Stimulated activated naive CD8-positive, alpha-beta T cell treated with anti-CD3 and anti-CD28 coated beads, Interleukin-15, amount 100 ng/mL, for 72 hours (primary cell): ENCODE measurements around the gene IL36G.

Experiments used
- ATAC-seq: fragments of 150-1000 bp; cut with Tn5 transposase; 2 replicates; pipeline ENCODE4 v1.10.0; 2021; ENCODE audit warnings: mild to moderate bottlenecking, moderate library complexity
- DNase-seq, 2 donors: peaks; one replicate each; pipeline ENCODE4 v3.0.0; 2021 to 2022
- H3K27ac Mint-ChIP-seq, 2 donors: one replicate each; pipeline ENCODE4 v1.8.0; 2022; ENCODE audit warnings: mild to moderate bottlenecking in 2 of 2, mixed read lengths in 2 of 2, moderate library complexity in 2 of 2
- H3K27me3 Mint-ChIP-seq: one replicate; pipeline ENCODE4 v1.8.0; 2022; ENCODE audit warnings: mixed read lengths
- H3K4me1 Mint-ChIP-seq: one replicate; pipeline ENCODE4 v1.8.0; 2022; ENCODE audit warnings: mild to moderate bottlenecking, mixed read lengths
- H3K4me3 Mint-ChIP-seq, 2 donors: one replicate each; pipeline ENCODE4 v1.8.0; 2022; ENCODE audit warnings: mild to moderate bottlenecking in 2 of 2, mixed read lengths in 2 of 2, moderate library complexity in 1 of 2
- H3K9me3 Mint-ChIP-seq, 2 donors: one replicate each; pipeline ENCODE4 v1.8.0; 2022; ENCODE audit warnings: mixed read lengths in 2 of 2

Gene IL36G

GRCh38 chr2:112959109-112959812 is 18.5 kb upstream of the IL36G start:
- ATAC-seq (no peak), DNase-seq (no peak)
- Mint-ChIP-seq H3K27me3 (peaks cover 6% of the 10 kb centered on the region), H3K4me3 (no peak overlapping the region), H3K4me1 (no peaks in the 10 kb centered on the region), H3K27ac (no peak overlapping the region), H3K9me3 (no peaks in the 10 kb centered on the region)

- Mint-ChIP-seq H3K27ac (no peak overlapping the region), H3K9me3 (no peaks in the 10 kb centered on the region), H3K4me1 (no peaks in the 10 kb centered on the region), H3K27me3 (peaks cover 6% of the 10 kb centered on the region), H3K4me3 (no peak overlapping the region)
- no peak for ATAC-seq
- DNase-seq = no peak
These were observed 17.5 kb upstream of the IL36G start for GRCh38 chr2:112960230-112960825.

GRCh38 chr2:112962308-112963175 is 15.3 kb upstream of the IL36G start:
- Mint-ChIP-seq H3K27ac (no peak overlapping the region), H3K4me1 (no peaks in the 10 kb centered on the region), H3K9me3 (no peaks in the 10 kb centered on the region), H3K4me3 (no peak overlapping the region), H3K27me3 (peaks cover 6% of the 10 kb centered on the region)
- ATAC-seq = no peak
- no peak for DNase-seq

- peaks cover 6 to 24% of the 10 kb centered on the region in 2 donors for H3K9me3 Mint-ChIP-seq
- peaks cover 9% of the 10 kb centered on the region for H3K4me1 Mint-ChIP-seq
- H3K27me3 Mint-ChIP-seq = peaks cover 12% of the 10 kb centered on the region
- ATAC-seq = no peak
- no peak overlapping the region for H3K4me3 Mint-ChIP-seq
- H3K27ac Mint-ChIP-seq = no peak overlapping the region
- no peak for DNase-seq
These were observed 10.8 kb upstream of the IL36G start for GRCh38 chr2:112967023-112967422.

GRCh38 chr2:112972423-112973086 is 5.3 kb upstream of the IL36G start:
- Mint-ChIP-seq H3K27me3 (peaks cover 6% of the 10 kb centered on the region), H3K4me3 (no peak overlapping the region), H3K4me1 (peaks cover 22% of the 10 kb centered on the region), H3K27ac (no peak overlapping the region), H3K9me3 (peaks cover 6 to 24% of the 10 kb centered on the region in 2 donors)
- DNase-seq = no peak
- peak; percentile 79 for ATAC-seq

- peaks cover 27% of the 10 kb centered on the region for H3K4me1 Mint-ChIP-seq
- H3K27me3 Mint-ChIP-seq = peaks cover 6% of the 10 kb centered on the region
- peak; percentile 20 for ATAC-seq
- no peak overlapping the region for H3K27ac Mint-ChIP-seq
- H3K9me3 Mint-ChIP-seq = peaks cover 6 to 24% of the 10 kb centered on the region in 2 donors
- DNase-seq = no peak
- no peak overlapping the region for H3K4me3 Mint-ChIP-seq
These were observed 4.7 kb upstream of the IL36G start for GRCh38 chr2:112973156-112973555.

GRCh38 chr2:112979731-112980130 is 1.9 kb downstream of the IL36G start:
- no peak for DNase-seq
- Mint-ChIP-seq H3K4me1 (peaks cover 15% of the 10 kb centered on the region), H3K27ac (no peak overlapping the region), H3K4me3 (no peak overlapping the region), H3K27me3 (no peaks in the 10 kb centered on the region), H3K9me3 (no peaks in the 10 kb centered on the region)
- no peak for ATAC-seq

GRCh38 chr2:112980537-112980936 is 2.7 kb downstream of the IL36G start:
- ATAC-seq (no peak), DNase-seq (no peak)
- H3K27ac Mint-ChIP-seq = peak overlapping the region; percentile 90 to 92
- no peaks in the 10 kb centered on the region for H3K9me3 Mint-ChIP-seq
- H3K4me3 Mint-ChIP-seq = peak overlapping the region; percentile 52 to 53
- peaks cover 23% of the 10 kb centered on the region for H3K4me1 Mint-ChIP-seq
- no peaks in the 10 kb centered on the region for H3K27me3 Mint-ChIP-seq

GRCh38 chr2:112985090-112985489 is 7.3 kb downstream of the IL36G start:
- H3K27me3 Mint-ChIP-seq = no peaks in the 10 kb centered on the region
- H3K4me3 Mint-ChIP-seq = peak overlapping the region; percentile 19 to 30
- DNase-seq = peak; percentile 40 to 66
- H3K27ac Mint-ChIP-seq = peak overlapping the region; percentile 13 to 22
- H3K9me3 Mint-ChIP-seq = peaks cover 0 to 21% of the 10 kb centered on the region in 2 donors
- ATAC-seq = peak; percentile 99
- peaks cover 21% of the 10 kb centered on the region for H3K4me1 Mint-ChIP-seq

- Mint-ChIP-seq H3K9me3 (peaks cover 26 to 46% of the 10 kb centered on the region in 2 donors), H3K27me3 (no peaks in the 10 kb centered on the region), H3K4me3 (no peak overlapping the region), H3K4me1 (peaks cover 32% of the 10 kb centered on the region), H3K27ac (no peak overlapping the region)
- DNase-seq = no peak
- no peak for ATAC-seq
These were observed 11.8 kb downstream of the IL36G start for GRCh38 chr2:112989611-112990010.

GRCh38 chr2:112993831-112994230 is 16.0 kb downstream of the IL36G start:
- H3K9me3 Mint-ChIP-seq = peaks cover 32 to 43% of the 10 kb centered on the region in 2 donors
- no peaks in the 10 kb centered on the region for H3K27me3 Mint-ChIP-seq
- no peak overlapping the region for H3K4me3 Mint-ChIP-seq
- H3K27ac Mint-ChIP-seq = no peak overlapping the region
- ATAC-seq (no peak), DNase-seq (no peak)
- peaks cover 46% of the 10 kb centered on the region for H3K4me1 Mint-ChIP-seq

GRCh38 chr2:112994648-112995047 is 16.8 kb downstream of the IL36G start:
- Mint-ChIP-seq H3K27ac (no peak overlapping the region), H3K27me3 (no peaks in the 10 kb centered on the region), H3K4me3 (no peak overlapping the region), H3K9me3 (peaks cover 38 to 40% of the 10 kb centered on the region in 2 donors), H3K4me1 (peaks cover 46% of the 10 kb centered on the region)
- DNase-seq (no peak), ATAC-seq (no peak)

GRCh38 chr2:112995346-112995920 is 17.6 kb downstream of the IL36G start:
- ATAC-seq (peak; percentile 39), DNase-seq (no peak)
- Mint-ChIP-seq H3K4me1 (peaks cover 46% of the 10 kb centered on the region), H3K27me3 (no peaks in the 10 kb centered on the region), H3K4me3 (peak overlapping the region; percentile 74 to 85), H3K27ac (peak overlapping the region; percentile 53 to 91), H3K9me3 (peaks cover 33 to 48% of the 10 kb centered on the region in 2 donors)

GRCh38 chr2:112996635-112997034 is 18.8 kb downstream of the IL36G start:
- Mint-ChIP-seq H3K4me1 (peaks cover 46% of the 10 kb centered on the region), H3K4me3 (peak overlapping the region; percentile 32 to 62), H3K9me3 (peaks cover 32 to 55% of the 10 kb centered on the region in 2 donors), H3K27ac (peak overlapping the region in 1 of 2 donors; percentile 87), H3K27me3 (no peaks in the 10 kb centered on the region)
- ATAC-seq (peak; percentile 99), DNase-seq (peak; percentile 66 to 74)

- Mint-ChIP-seq H3K4me1 (peaks cover 46% of the 10 kb centered on the region), H3K9me3 (peaks cover 35 to 55% of the 10 kb centered on the region in 2 donors), H3K4me3 (peak overlapping the region; percentile 32 to 62), H3K27me3 (no peaks in the 10 kb centered on the region), H3K27ac (no peak overlapping the region)
- ATAC-seq (no peak), DNase-seq (no peak)
These were observed 19.3 kb downstream of the IL36G start for GRCh38 chr2:112997151-112997550.
